ENCODE results near the gene CSRNP2.
"Not testable (repeated sequence)": the region's sequence is repeated elsewhere in the genome, so short reads cannot be mapped to it uniquely, and the experiment has no call there.

Gene CSRNP2

GRCh38 chr12:51085757-51086156 lies 2.4 kb upstream of the CSRNP2 start:
- H3K4me3 ChIP-seq (ENCODE audit: low read depth, low read length), result no peak overlapping the region
- DNase-seq (ENCODE audit: low read depth), result peak; percentile 64
- TF ChIP-seq POLR2A (IDR thresholded peaks at IDR 0.05; ENCODE audit: extremely low read depth, insufficient read length), result no peak
- no peak for TF ChIP-seq CTCF (IDR thresholded peaks at IDR 0.05; ENCODE audit: low read depth, low read length)
- no peak for TF ChIP-seq MAX (IDR thresholded peaks at IDR 0.05; ENCODE audit: low read depth, low read length)
- no peak for TF ChIP-seq MYC (IDR thresholded peaks at IDR 0.05; ENCODE audit: low read depth, low read length)

- DNase-seq (ENCODE audit: low read depth), result peak; percentile 38
- no peak for TF ChIP-seq POLR2A (IDR thresholded peaks at IDR 0.05; ENCODE audit: extremely low read depth, insufficient read length)
- no peak for TF ChIP-seq CTCF (IDR thresholded peaks at IDR 0.05; ENCODE audit: low read depth, low read length)
- TF ChIP-seq MYC (IDR thresholded peaks at IDR 0.05; ENCODE audit: low read depth, low read length), result no peak
- TF ChIP-seq MAX (IDR thresholded peaks at IDR 0.05; ENCODE audit: low read depth, low read length), result no peak
- H3K4me3 ChIP-seq (ENCODE audit: low read depth, low read length), result peak overlapping the region; percentile 81
Observed at GRCh38 chr12:51082561-51083125, 753 bp downstream of the CSRNP2 start.

GRCh38 chr12:51081421-51081820 lies 2.0 kb downstream of the CSRNP2 start:
- TF ChIP-seq CTCF (IDR thresholded peaks at IDR 0.05; ENCODE audit: low read depth, low read length) (no peak), MYC (IDR thresholded peaks at IDR 0.05; ENCODE audit: low read depth, low read length) (no peak), POLR2A (IDR thresholded peaks at IDR 0.05; ENCODE audit: extremely low read depth, insufficient read length) (no peak), MAX (IDR thresholded peaks at IDR 0.05; ENCODE audit: low read depth, low read length) (no peak)
- DNase-seq (ENCODE audit: low read depth), result no peak
- H3K4me3 ChIP-seq (ENCODE audit: low read depth, low read length), result no peak overlapping the region

- no peak overlapping the region for H3K4me3 ChIP-seq (ENCODE audit: low read depth, low read length)
- no peak for DNase-seq (ENCODE audit: low read depth)
- TF ChIP-seq CTCF (IDR thresholded peaks at IDR 0.05; ENCODE audit: low read depth, low read length) (no peak), MYC (IDR thresholded peaks at IDR 0.05; ENCODE audit: low read depth, low read length) (no peak), MAX (IDR thresholded peaks at IDR 0.05; ENCODE audit: low read depth, low read length) (no peak), POLR2A (IDR thresholded peaks at IDR 0.05; ENCODE audit: extremely low read depth, insufficient read length) (no peak)
Observed at GRCh38 chr12:51080136-51080535, 3.3 kb downstream of the CSRNP2 start.

- not testable (repeated sequence) for DNase-seq (ENCODE audit: low read depth); H3K4me3 ChIP-seq (ENCODE audit: low read depth, low read length)
Observed at GRCh38 chr12:51078866-51079265, 4.5 kb downstream of the CSRNP2 start.

GRCh38 chr12:51078346-51078745 lies 5.0 kb downstream of the CSRNP2 start:
- not testable (repeated sequence) for H3K4me3 ChIP-seq (ENCODE audit: low read depth, low read length); DNase-seq (ENCODE audit: low read depth)

- DNase-seq (ENCODE audit: low read depth), result no peak
- TF ChIP-seq MYC (IDR thresholded peaks at IDR 0.05; ENCODE audit: low read depth, low read length) (no peak), CTCF (IDR thresholded peaks at IDR 0.05; ENCODE audit: low read depth, low read length) (no peak), MAX (IDR thresholded peaks at IDR 0.05; ENCODE audit: low read depth, low read length) (no peak), POLR2A (IDR thresholded peaks at IDR 0.05; ENCODE audit: extremely low read depth, insufficient read length) (no peak)
- H3K4me3 ChIP-seq (ENCODE audit: low read depth, low read length), result no peak overlapping the region
Observed at GRCh38 chr12:51077930-51078329, 5.5 kb downstream of the CSRNP2 start.

Measured in NB4 (cell line).